Measurements from ENCODE around the gene LRGUK. TPM values are rescaled to one million over a fixed set of nuclear protein-coding genes. Genes with fewer than 3 reads are reported as not detected.

LRGUK gene
- total RNA-seq, 1 experiment from 2014 or later = 0.49 TPM

DNA sequence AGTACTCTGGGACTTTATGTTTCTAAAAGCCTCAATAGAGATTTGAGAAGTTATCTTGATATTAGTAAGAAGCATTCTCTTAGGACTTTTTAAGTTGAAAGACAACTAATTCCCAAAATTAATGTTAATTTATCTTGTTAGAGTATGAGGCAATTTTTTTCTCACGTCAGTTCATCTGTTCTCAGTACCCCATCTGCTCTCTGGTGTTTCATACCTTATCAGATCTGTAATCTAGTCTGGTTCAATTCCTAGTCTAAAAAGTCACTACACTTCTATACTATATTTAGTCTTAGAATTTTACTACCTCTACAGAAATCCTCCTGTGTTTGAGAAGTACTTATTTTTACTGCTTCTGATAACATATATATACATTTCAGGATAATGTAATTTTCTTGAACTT is 66.1 kb downstream of the LRGUK start:
- no peak for TF ChIP-seq CBX3 (IDR thresholded peaks at IDR 0.05; ENCODE audit: low read depth)
- TF ChIP-seq EGR1 (IDR thresholded peaks at IDR 0.05; ENCODE audit: low read depth) = no peak
- TF ChIP-seq POLR2AphosphoS5 (IDR thresholded peaks at IDR 0.05; ENCODE audit: low read depth, low read length) = no peak
- no peak for TF ChIP-seq REST (IDR thresholded peaks at IDR 0.05; ENCODE audit: low read depth)
- TF ChIP-seq EZH2phosphoT487 (IDR thresholded peaks at IDR 0.05; ENCODE audit: borderline replicate concordance) = no peak
- no peak for TF ChIP-seq CEBPB (IDR thresholded peaks at IDR 0.05; ENCODE audit: low read depth)
- TF ChIP-seq, protein P1, sequence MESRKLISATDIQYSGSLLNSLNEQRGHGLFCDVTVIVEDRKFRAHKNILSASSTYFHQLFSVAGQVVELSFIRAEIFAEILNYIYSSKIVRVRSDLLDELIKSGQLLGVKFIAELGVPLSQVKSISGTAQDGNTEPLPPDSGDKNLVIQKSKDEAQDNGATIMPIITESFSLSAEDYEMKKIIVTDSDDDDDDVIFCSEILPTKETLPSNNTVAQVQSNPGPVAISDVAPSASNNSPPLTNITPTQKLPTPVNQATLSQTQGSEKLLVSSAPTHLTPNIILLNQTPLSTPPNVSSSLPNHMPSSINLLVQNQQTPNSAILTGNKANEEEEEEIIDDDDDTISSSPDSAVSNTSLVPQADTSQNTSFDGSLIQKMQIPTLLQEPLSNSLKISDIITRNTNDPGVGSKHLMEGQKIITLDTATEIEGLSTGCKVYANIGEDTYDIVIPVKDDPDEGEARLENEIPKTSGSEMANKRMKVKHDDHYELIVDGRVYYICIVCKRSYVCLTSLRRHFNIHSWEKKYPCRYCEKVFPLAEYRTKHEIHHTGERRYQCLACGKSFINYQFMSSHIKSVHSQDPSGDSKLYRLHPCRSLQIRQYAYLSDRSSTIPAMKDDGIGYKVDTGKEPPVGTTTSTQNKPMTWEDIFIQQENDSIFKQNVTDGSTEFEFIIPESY (IDR thresholded peaks at IDR 0.05; ENCODE audit: extremely low read depth, insufficient replicate concordance, low read length) = no peak
- TF ChIP-seq, protein P2, sequence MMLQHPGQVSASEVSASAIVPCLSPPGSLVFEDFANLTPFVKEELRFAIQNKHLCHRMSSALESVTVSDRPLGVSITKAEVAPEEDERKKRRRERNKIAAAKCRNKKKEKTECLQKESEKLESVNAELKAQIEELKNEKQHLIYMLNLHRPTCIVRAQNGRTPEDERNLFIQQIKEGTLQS (IDR thresholded peaks at IDR 0.05) = no peak
- no peak for TF ChIP-seq EZH2 (IDR thresholded peaks at IDR 0.05)
- no peak for TF ChIP-seq ELF1 (IDR thresholded peaks at IDR 0.05; ENCODE audit: borderline replicate concordance, low read depth)
- TF ChIP-seq TCF7L2 (IDR thresholded peaks at IDR 0.05; ENCODE audit: borderline replicate concordance, extremely low read depth, insufficient read depth, insufficient read length) = no peak
- TF ChIP-seq JUND (IDR thresholded peaks at IDR 0.05) = no peak
- no peak for TF ChIP-seq YY1 (IDR thresholded peaks at IDR 0.05; ENCODE audit: extremely low read depth, insufficient replicate concordance, low read depth, low read length)
- no peak for TF ChIP-seq SIN3A (IDR thresholded peaks at IDR 0.05; ENCODE audit: low read depth)
- no peak for TF ChIP-seq SP1 (IDR thresholded peaks at IDR 0.05; ENCODE audit: low read depth)
- DNase-seq (ENCODE audit: low read depth, low spot score) = no peak
- H3K9ac ChIP-seq (ENCODE audit: low read length) = no peak overlapping the region
- POLR2A ChIA-PET = no interaction called here
- H3K27ac ChIP-seq (ENCODE audit: low read depth, low read length) = no peak overlapping the region
- no peaks in the 10 kb centered on the region for H3K4me1 ChIP-seq (ENCODE audit: control insufficient read depth in 1 of 2, insufficient read depth in 2 of 2, low read length in 2 of 2)
- H3K79me2 ChIP-seq (ENCODE audit: insufficient read depth, low read length) = no peaks in the 10 kb centered on the region
- no peak overlapping the region for H3K4me3 ChIP-seq (replicated peaks in 1 of 2; ENCODE audit: low read depth in 1 of 2, low read length in 2 of 2)
- H3K4me2 ChIP-seq (ENCODE audit: low read length) = no peak overlapping the region
- no peaks in the 10 kb centered on the region for H3K36me3 ChIP-seq (ENCODE audit: control insufficient read depth in 1 of 2, insufficient read depth in 2 of 2, low read length in 2 of 2)
- intact Hi-C loops (cut with micrococcal nuclease) = no loop called here
- no peaks in the 10 kb centered on the region for H4K20me1 ChIP-seq (ENCODE audit: insufficient read depth)
- CTCF ChIA-PET = no interaction called here
- no peaks in the 10 kb centered on the region for H3K9me3 ChIP-seq (ENCODE audit: control insufficient read depth in 1 of 2, insufficient read depth in 1 of 2, low read depth in 1 of 2, low read length in 2 of 2)
- RAD21 ChIA-PET (ENCODE audit: low non-redundant PET in 1 of 2, low total read pairs in 2 of 2, uncharacterized antibody in 2 of 2, unreplicated experiment in 2 of 2) = no interaction called here
- no peak overlapping the region for H2AFZ ChIP-seq (ENCODE audit: low read depth, low read length, poor library complexity, severe bottlenecking)
- no peaks in the 10 kb centered on the region for H3K27me3 ChIP-seq (ENCODE audit: insufficient read depth, low read length)
- no peak for ATAC-seq
- no peaks in the 10 kb centered on the region for H3K9me2 ChIP-seq (ENCODE audit: insufficient read depth)
- BruUV-seq (replicated peaks) = no TSS peak

Measured in HCT116 (cell line).